ENCODE data around the gene CDH23. TPM values are rescaled to one million over a fixed set of nuclear protein-coding genes. Genes with fewer than 3 reads are reported as not detected.

Gene CDH23
- total and polyA plus RNA-seq, 2 of the 8 experiments (the other 6 are each of a cell fraction or from before 2014, with no cell fraction given): 1.9 to 4.9 TPM

GRCh38 chr10:71536332-71536731, 139.6 kb downstream of the CDH23 start:
- Histone ChIP-seq H3K79me1 (ENCODE audit: low read depth, low read length) (no peaks in the 10 kb centered on the region), H3K4ac (replicated peaks; ENCODE audit: insufficient read length, low read depth, low read length) (no peak overlapping the region), H2AFZ (ENCODE audit: low read length) (no peak overlapping the region), H3K14ac (ENCODE audit: insufficient read length) (no peak overlapping the region), H2BK120ac (replicated peaks; ENCODE audit: low read depth, low read length) (no peak overlapping the region), H3K27ac (ENCODE audit: low read depth, low read length) (no peak overlapping the region), H3K4me2 (ENCODE audit: insufficient read depth in 1 of 2, low read depth in 2 of 2, low read length in 2 of 2) (no peak overlapping the region), H3K56ac (replicated peaks; ENCODE audit: insufficient read length, low read depth, low read length) (no peak overlapping the region), H3K27me3 (replicated peaks in 1 of 4; ENCODE audit: control insufficient read depth in 3 of 4, extremely low read depth in 1 of 4, insufficient read depth in 3 of 4, low read length in 3 of 4) (no peaks in the 10 kb centered on the region; a peak in 1 of 7 replicates), H3K9ac (replicated peaks in 1 of 4; ENCODE audit: extremely low read depth in 1 of 4, low read depth in 3 of 4, low read length in 3 of 4) (no peak overlapping the region), H4K8ac (ENCODE audit: extremely low read depth, insufficient read depth, low read length) (no peak overlapping the region), H3K4me1 (replicated peaks in 1 of 4; ENCODE audit: control insufficient read depth in 3 of 4, insufficient read depth in 4 of 4, low read length in 3 of 4) (peaks cover 6 to 17% (median 10%) of the 10 kb centered on the region in 4 experiments; a peak in 5 of 7 replicates), H3K23ac (ENCODE audit: insufficient read length) (no peak overlapping the region), H2BK20ac (ENCODE audit: low read length) (no peak overlapping the region), H3K4me3 (ENCODE audit: extremely low read depth in 1 of 4, insufficient read depth in 2 of 4, low read depth in 3 of 4, low read length in 4 of 4) (no peak overlapping the region), H3K18ac (ENCODE audit: extremely low read depth, low read length) (no peak overlapping the region), H3K23me2 (ENCODE audit: low read depth, low read length) (no peaks in the 10 kb centered on the region), H4K91ac (replicated peaks; ENCODE audit: insufficient read length, low read length) (no peak overlapping the region), H2BK15ac (ENCODE audit: low read length) (no peak overlapping the region), H3K79me2 (ENCODE audit: control insufficient read depth in 1 of 2, insufficient read depth in 2 of 2, low read length in 2 of 2) (no peaks in the 10 kb centered on the region), H4K20me1 (replicated peaks in 1 of 2; ENCODE audit: control insufficient read depth in 1 of 2, insufficient read depth in 2 of 2, low read length in 2 of 2) (no peaks in the 10 kb centered on the region), H3K9me3 (ENCODE audit: insufficient read depth in 2 of 2, low read depth in 1 of 2, low read length in 1 of 2) (no peaks in the 10 kb centered on the region), H2BK5ac (ENCODE audit: low read depth, low read length) (0 out of 2 replicates have a peak overlapping the region, but pooled peaks have one; percentile 44), H2BK12ac (ENCODE audit: low read depth, low read length) (0 out of 2 replicates have a peak overlapping the region, but pooled peaks have one; percentile 75), H3K36me3 (ENCODE audit: control insufficient read depth in 2 of 4, insufficient read depth in 4 of 4, low read length in 3 of 4) (no peaks in the 10 kb centered on the region), H2AK5ac (ENCODE audit: low read depth, low read length) (0 out of 2 replicates have a peak overlapping the region, but pooled peaks have one; percentile 24), H4K5ac (ENCODE audit: insufficient read length, low read depth, low read length) (no peak overlapping the region)
- 96% methylated on average over 6 of the region's 6 CpGs; no CpG with 5 or more reads in 1 of the 2 experiments for WGBS, 2 experiments (ENCODE audit: extremely low coverage in 1 of 2, insufficient coverage in 1 of 2, insufficient read length in 1 of 2, insufficient replicate concordance in 2 of 2, low coverage in 1 of 2, low lambda C conversion rate in 2 of 2, missing lambda C conversion rate in 1 of 2)
- DNase-seq (ENCODE audit: low read depth in 1 of 2, low spot score in 2 of 2) (no peak), FAIRE-seq (no peak)
- ChIA-PET CTCF (ENCODE audit: partially characterized antibody) (interaction anchor here (0.6 to 2.3 kb wide), 7 partner anchors 9 to 140 kb away, joined by 3 to 6 read pairs (median 4); partner anchors contain the start of gene CDH23), POLR2A (ENCODE audit: partially characterized antibody) (no interaction called here)
- no peak for TF ChIP-seq SP2 (IDR thresholded peaks at IDR 0.05; ENCODE audit: low read length)
